ENCODE data around the gene CALML4.

GRCh38 chr15:68173119-68173518, 32.0 kb downstream of the CALML4 start:
- TF ChIP-seq EZH2 (IDR thresholded peaks at IDR 0.05; ENCODE audit: borderline replicate concordance, low read length) (no peak), CTCF (IDR thresholded peaks at IDR 0.05; ENCODE audit: low read length) (no peak)

Data from OCI-LY1 (cell line).